Measurements from ENCODE around the gene PDP2.

DNA sequence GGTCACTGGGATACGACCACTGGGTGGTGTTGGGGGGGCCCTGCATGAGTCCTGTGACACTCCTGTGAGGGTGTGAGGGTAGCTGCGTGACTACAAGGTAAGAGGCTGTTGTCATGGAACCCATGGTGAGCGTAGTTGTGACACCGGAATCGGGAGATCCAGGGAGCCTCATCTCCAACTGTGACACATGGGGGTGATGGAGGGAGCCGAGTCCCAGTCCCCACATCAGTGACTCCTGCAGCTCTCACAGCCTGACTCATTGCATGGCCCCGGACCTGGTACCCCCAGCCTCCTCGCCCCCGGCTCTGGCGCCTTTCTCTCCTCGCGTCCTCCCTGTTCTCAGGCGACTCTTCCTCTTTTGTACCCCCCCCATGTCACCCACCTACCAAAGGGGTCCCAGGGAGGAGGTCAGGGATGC lies 24.1 kb downstream of the PDP2 start:
- TF ChIP-seq SIN3A (IDR thresholded peaks at IDR 0.05; ENCODE audit: borderline replicate concordance, insufficient read depth, low read length), result no peak
- TF ChIP-seq POLR2AphosphoS5 (IDR thresholded peaks at IDR 0.05; ENCODE audit: low read depth, low read length), result no peak
- TF ChIP-seq TAF1 (IDR thresholded peaks at IDR 0.05; ENCODE audit: borderline replicate concordance, insufficient read depth, low read length), result no peak
- TF ChIP-seq, protein P1, sequence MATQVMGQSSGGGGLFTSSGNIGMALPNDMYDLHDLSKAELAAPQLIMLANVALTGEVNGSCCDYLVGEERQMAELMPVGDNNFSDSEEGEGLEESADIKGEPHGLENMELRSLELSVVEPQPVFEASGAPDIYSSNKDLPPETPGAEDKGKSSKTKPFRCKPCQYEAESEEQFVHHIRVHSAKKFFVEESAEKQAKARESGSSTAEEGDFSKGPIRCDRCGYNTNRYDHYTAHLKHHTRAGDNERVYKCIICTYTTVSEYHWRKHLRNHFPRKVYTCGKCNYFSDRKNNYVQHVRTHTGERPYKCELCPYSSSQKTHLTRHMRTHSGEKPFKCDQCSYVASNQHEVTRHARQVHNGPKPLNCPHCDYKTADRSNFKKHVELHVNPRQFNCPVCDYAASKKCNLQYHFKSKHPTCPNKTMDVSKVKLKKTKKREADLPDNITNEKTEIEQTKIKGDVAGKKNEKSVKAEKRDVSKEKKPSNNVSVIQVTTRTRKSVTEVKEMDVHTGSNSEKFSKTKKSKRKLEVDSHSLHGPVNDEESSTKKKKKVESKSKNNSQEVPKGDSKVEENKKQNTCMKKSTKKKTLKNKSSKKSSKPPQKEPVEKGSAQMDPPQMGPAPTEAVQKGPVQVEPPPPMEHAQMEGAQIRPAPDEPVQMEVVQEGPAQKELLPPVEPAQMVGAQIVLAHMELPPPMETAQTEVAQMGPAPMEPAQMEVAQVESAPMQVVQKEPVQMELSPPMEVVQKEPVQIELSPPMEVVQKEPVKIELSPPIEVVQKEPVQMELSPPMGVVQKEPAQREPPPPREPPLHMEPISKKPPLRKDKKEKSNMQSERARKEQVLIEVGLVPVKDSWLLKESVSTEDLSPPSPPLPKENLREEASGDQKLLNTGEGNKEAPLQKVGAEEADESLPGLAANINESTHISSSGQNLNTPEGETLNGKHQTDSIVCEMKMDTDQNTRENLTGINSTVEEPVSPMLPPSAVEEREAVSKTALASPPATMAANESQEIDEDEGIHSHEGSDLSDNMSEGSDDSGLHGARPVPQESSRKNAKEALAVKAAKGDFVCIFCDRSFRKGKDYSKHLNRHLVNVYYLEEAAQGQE (IDR thresholded peaks at IDR 0.05; ENCODE audit: insufficient read depth in 1 of 2, low read depth in 2 of 2, low read length in 2 of 2), result no peak

Data from PFSK-1 (cell line).